Endodermal cell (in vitro differentiated cells): ENCODE data around the gene MEIOB. TPM values are rescaled to one million over a fixed set of nuclear protein-coding genes. Genes with fewer than 3 reads are reported as not detected.

Source experiments
- DNase-seq: peaks from one replicate; pipeline ENCODE4 v3.0.0-alpha.2; 2017
- H3K27ac ChIP-seq: 2 replicates; pipeline ENCODE4 v1.5.1; 2013; ENCODE audit warnings: mild to moderate bottlenecking, low read depth, low read length, moderate library complexity
- H3K27me3 ChIP-seq: 2 replicates; pipeline ENCODE4 v1.6.1; 2013; ENCODE audit warnings: mild to moderate bottlenecking, low read length, moderate library complexity; ENCODE audit not compliant: insufficient read depth, control insufficient read depth, poor library complexity, severe bottlenecking
- H3K36me3 ChIP-seq: 2 replicates; pipeline ENCODE4 v1.7.0; 2013; ENCODE audit warnings: mild to moderate bottlenecking, low read length, moderate library complexity; ENCODE audit not compliant: control insufficient read depth, insufficient read depth
- H3K4me1 ChIP-seq: one replicate; pipeline ENCODE4 v1.7.0; 2013; ENCODE audit warnings: low read length; ENCODE audit not compliant: control insufficient read depth, insufficient read depth
- H3K4me3 ChIP-seq: 2 replicates; pipeline ENCODE4 v1.5.1; 2013; ENCODE audit warnings: mild to moderate bottlenecking, low read length, moderate library complexity
- H3K9ac ChIP-seq: 2 replicates; pipeline ENCODE4 v1.6.1; 2013; ENCODE audit warnings: mild to moderate bottlenecking, low read length, moderate library complexity; ENCODE audit not compliant: poor library complexity, severe bottlenecking; ENCODE audit errors: extremely low read depth
- H3K9me3 ChIP-seq: 2 replicates; pipeline ENCODE4 v1.6.1; 2013; ENCODE audit warnings: mild to moderate bottlenecking, low read length, moderate library complexity; ENCODE audit not compliant: control insufficient read depth
- H3K27ac Mint-ChIP-seq: 2 replicates; pipeline ENCODE4 v1.8.0; 2020; ENCODE audit warnings: mixed read lengths
- H3K27me3 Mint-ChIP-seq: 2 replicates; pipeline ENCODE4 v1.8.0; 2021; ENCODE audit warnings: mild to moderate bottlenecking, mixed read lengths; ENCODE audit not compliant: insufficient read depth
- H3K36me3 Mint-ChIP-seq: 2 replicates; pipeline ENCODE4 v1.8.0; 2020; ENCODE audit warnings: low read depth, mixed read lengths
- H3K4me1 Mint-ChIP-seq: 2 replicates; pipeline ENCODE4 v1.8.0; 2020; ENCODE audit warnings: mixed read lengths
- H3K4me3 Mint-ChIP-seq: 2 replicates; pipeline ENCODE4 v1.8.0; 2020; ENCODE audit warnings: mild to moderate bottlenecking, moderate library complexity, mixed read lengths
- H3K9me3 Mint-ChIP-seq: 2 replicates; pipeline ENCODE4 v1.8.0; 2020; ENCODE audit warnings: mild to moderate bottlenecking, mixed read lengths
- WGBS, 2 experiments: methylation state at CpG; one replicate each; pipeline versions ENCODE4 v1.1.5 to v1.1.7; 2013; ENCODE audit warnings: missing lambda C conversion rate in 2 of 2, mixed read lengths in 1 of 2; ENCODE audit not compliant: insufficient coverage in 1 of 2, insufficient read length in 1 of 2; 5-methylcytosine and 5-hydroxymethylcytosine counted together
- total RNA-seq, 2 donors: library from RNA; stranded (reverse); fragmentation: NEBNext Ultra II Directional in 1 of 2; extraction: Animal tissue kit (Norgen Biotek cat#: 25700) in 1 of 2; gene quantifications; 2 replicates in 1 of 2; 3 replicates in 1 of 2; pipeline ENCODE4 v1.2.1, GENCODE V29; 2021
- TF ChIP-seq, protein P1 (sequence below): fragments of 200-600 bp; sonication (generic); conservative IDR thresholded peaks from 2 replicates; pipeline ENCODE4 v1.5.0; 2021; ENCODE audit warnings: antibody characterized with exemption, mild to moderate bottlenecking

Gene MEIOB
- total RNA-seq, 2 donors from 2014 or later, result not detected

DNA sequence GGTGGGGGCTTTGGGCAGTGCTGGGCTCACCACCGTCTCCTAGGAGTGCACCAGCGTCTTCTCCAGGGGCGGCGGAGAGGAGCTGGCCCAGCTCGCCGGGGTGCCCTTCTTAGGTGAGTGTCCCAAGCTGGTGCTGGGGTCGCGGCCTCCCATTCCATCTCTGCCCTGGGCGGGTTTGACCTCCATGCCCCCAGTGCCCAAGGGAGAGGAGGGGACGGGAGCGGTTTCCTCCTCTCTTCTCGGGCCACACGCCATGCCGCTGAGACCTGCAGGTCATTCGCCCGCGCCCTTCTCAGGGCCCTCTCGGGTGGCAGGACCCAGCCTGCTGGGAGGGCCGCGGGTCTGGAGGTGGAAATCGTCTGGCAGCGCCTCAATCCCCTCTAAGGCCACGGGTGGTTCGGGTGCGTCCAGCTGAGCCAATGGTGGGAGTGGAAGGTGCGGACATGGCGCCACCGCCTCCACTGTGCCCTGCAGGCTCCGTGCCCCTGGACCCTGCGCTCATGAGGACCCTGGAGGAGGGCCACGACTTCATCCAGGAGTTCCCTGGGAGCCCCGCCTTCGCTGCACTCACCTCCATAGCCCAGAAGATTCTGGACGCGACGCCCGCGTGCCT, 83.8 kb downstream of the MEIOB start:
- Mint-ChIP-seq H3K9me3 (no peaks in the 10 kb centered on the region), H3K27me3 (no peaks in the 10 kb centered on the region), H3K4me1 (peaks cover 3% of the 10 kb centered on the region), H3K27ac (no peak overlapping the region), H3K4me3 (no peak overlapping the region), H3K36me3 (peaks cover 13% of the 10 kb centered on the region)
- WGBS, 2 experiments, result 93 to 96% methylated on average over 28 to 38 of the region's 38 CpGs
- H3K36me3 ChIP-seq, result peaks cover 4% of the 10 kb centered on the region
- H3K27me3 ChIP-seq, result no peaks in the 10 kb centered on the region
- no peak overlapping the region for H3K9ac ChIP-seq
- no peaks in the 10 kb centered on the region for H3K4me1 ChIP-seq
- no peak overlapping the region for H3K4me3 ChIP-seq
- DNase-seq, result no peak
- H3K9me3 ChIP-seq, result no peaks in the 10 kb centered on the region
- TF ChIP-seq, protein P1, sequence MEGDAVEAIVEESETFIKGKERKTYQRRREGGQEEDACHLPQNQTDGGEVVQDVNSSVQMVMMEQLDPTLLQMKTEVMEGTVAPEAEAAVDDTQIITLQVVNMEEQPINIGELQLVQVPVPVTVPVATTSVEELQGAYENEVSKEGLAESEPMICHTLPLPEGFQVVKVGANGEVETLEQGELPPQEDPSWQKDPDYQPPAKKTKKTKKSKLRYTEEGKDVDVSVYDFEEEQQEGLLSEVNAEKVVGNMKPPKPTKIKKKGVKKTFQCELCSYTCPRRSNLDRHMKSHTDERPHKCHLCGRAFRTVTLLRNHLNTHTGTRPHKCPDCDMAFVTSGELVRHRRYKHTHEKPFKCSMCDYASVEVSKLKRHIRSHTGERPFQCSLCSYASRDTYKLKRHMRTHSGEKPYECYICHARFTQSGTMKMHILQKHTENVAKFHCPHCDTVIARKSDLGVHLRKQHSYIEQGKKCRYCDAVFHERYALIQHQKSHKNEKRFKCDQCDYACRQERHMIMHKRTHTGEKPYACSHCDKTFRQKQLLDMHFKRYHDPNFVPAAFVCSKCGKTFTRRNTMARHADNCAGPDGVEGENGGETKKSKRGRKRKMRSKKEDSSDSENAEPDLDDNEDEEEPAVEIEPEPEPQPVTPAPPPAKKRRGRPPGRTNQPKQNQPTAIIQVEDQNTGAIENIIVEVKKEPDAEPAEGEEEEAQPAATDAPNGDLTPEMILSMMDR, result no peak
- no peak overlapping the region for H3K27ac ChIP-seq

DNA sequence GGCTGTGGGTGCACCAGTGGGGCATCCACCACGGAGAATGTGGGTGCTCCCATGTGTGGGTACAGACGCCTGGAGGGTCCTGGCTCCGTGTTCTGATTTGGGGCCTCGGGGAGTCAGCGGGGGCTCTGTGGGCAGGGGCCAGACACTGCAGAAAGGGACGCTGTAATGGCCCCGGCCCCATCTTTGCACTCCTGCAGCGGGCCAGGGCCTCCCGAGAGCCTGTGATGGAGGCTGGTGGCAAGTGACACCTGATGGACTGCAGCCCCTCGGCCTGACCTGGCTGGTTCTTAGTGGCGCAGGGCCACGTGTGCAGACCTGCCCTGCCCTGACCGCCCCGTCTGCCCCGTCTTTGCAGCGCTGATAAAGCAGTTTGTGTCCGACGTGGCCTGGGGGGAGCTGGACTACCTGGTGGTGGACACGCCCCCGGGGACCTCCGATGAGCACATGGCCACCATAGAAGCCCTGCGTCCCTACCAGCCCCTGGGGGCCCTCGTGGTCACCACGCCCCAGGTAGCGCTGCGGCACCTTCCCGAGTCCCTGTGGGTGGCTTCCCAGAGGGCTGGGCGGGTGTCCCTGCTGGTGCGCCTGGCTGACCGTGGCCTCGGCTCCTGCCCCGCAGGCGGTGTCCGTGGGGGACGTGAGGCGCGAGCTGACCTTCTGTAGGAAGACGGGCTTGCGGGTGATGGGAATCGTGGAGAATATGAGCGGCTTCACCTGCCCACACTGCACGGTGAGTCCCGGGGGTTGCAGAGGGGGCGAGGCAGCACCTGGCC, 84.5 kb downstream of the MEIOB start:
- Histone ChIP-seq H3K27ac (no peak overlapping the region), H3K9ac (no peak overlapping the region), H3K4me3 (no peak overlapping the region), H3K27me3 (no peaks in the 10 kb centered on the region), H3K9me3 (no peaks in the 10 kb centered on the region), H3K36me3 (peaks cover 4% of the 10 kb centered on the region), H3K4me1 (no peaks in the 10 kb centered on the region)
- DNase-seq, result no peak
- no peaks in the 10 kb centered on the region for H3K27me3 Mint-ChIP-seq
- H3K4me1 Mint-ChIP-seq, result peaks cover 3% of the 10 kb centered on the region
- TF ChIP-seq, protein P1, result no peak
- H3K27ac Mint-ChIP-seq, result no peak overlapping the region
- no peaks in the 10 kb centered on the region for H3K9me3 Mint-ChIP-seq
- H3K4me3 Mint-ChIP-seq, result no peak overlapping the region
- 95 to 96% methylated on average over 36 to 44 of the region's 44 CpGs for WGBS, 2 experiments
- H3K36me3 Mint-ChIP-seq, result peaks cover 13% of the 10 kb centered on the region

DNA sequence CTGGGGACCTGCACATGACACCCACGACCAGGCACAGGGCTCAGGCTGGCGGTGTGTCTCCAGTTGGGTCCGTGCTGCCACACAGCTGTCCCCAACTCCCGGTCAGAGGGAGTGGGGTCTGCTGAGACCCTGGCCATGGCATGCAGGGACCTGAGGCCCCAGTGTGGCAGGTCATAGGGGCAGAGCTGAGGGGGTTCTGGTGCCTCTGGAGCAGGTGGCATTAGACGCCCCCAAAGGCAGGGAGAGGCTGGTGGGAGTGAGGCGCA, 85.0 kb downstream of the MEIOB start:
- DNase-seq, result no peak
- Mint-ChIP-seq H3K4me3 (no peak overlapping the region), H3K27me3 (no peaks in the 10 kb centered on the region), H3K27ac (no peak overlapping the region), H3K4me1 (peaks cover 3% of the 10 kb centered on the region), H3K9me3 (no peaks in the 10 kb centered on the region), H3K36me3 (peaks cover 13% of the 10 kb centered on the region)
- Histone ChIP-seq H3K4me3 (no peak overlapping the region), H3K36me3 (peaks cover 4% of the 10 kb centered on the region), H3K9ac (no peak overlapping the region), H3K9me3 (no peaks in the 10 kb centered on the region), H3K27me3 (no peaks in the 10 kb centered on the region), H3K27ac (no peak overlapping the region), H3K4me1 (no peaks in the 10 kb centered on the region)
- TF ChIP-seq, protein P1, result no peak
- 92 to 98% methylated on average over 5 to 6 of the region's 6 CpGs for WGBS, 2 experiments
